NCI-H446 treated with DMSO at 0.1 percent for 48 hours (cell line): ENCODE measurements around the gene ZDHHC17.
"Not testable (repeated sequence)": the region's sequence is repeated elsewhere in the genome, so short reads cannot be mapped to it uniquely, and the experiment has no call there.

Experiments used
- DNase-seq: peaks from one replicate; lab custom pipeline; 2025; lab: John Stamatoyannopoulos, UW

ZDHHC17 gene, protein sequence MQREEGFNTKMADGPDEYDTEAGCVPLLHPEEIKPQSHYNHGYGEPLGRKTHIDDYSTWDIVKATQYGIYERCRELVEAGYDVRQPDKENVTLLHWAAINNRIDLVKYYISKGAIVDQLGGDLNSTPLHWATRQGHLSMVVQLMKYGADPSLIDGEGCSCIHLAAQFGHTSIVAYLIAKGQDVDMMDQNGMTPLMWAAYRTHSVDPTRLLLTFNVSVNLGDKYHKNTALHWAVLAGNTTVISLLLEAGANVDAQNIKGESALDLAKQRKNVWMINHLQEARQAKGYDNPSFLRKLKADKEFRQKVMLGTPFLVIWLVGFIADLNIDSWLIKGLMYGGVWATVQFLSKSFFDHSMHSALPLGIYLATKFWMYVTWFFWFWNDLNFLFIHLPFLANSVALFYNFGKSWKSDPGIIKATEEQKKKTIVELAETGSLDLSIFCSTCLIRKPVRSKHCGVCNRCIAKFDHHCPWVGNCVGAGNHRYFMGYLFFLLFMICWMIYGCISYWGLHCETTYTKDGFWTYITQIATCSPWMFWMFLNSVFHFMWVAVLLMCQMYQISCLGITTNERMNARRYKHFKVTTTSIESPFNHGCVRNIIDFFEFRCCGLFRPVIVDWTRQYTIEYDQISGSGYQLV

DNA sequence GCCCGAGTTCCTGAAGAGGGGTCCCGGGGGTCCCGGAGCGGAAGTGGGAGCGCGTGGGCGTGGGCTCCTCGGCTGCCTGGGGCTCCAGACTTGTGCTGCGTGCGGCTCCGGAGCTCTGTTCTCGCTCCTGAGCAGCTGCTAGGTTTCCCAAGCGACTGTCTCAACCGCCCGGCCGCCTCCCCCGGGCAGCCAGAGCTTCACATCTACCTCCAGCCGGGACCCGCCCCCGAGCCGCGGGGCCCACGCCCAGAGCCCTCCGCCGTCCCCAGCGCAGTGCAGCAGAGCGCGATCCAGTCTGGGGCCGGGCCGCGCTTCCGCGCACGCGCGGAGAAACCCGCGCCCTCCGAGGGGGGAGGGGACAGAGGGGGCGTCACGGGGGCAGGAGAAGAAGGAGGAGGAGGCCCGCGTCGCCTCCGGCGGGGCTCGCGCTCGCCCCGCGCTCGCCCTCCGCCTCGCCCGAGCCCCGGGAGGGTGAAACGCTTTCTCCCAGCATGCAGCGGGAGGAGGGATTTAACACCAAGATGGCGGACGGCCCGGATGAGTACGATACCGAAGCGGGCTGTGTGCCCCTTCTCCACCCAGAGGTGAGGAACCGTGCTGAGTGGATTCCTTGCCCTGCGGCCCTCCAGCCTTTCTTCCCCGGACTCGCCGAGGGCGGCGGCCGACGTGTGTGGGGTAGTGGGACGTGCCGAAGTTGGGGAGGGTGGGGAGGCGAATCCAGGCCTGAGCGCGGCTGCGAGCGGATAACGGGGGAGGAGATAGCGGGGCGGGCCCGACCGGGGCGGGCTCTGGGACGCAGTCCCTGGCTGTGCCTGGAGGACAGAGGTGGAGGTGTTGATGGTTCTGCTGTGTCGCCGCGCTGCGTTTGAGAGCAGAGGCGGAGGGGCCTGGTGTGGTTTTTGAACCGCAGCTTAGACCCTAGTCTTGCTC, at the start of gene ZDHHC17:
Gene ZDHHC17, plus strand, starts transcription at position 370 of the 930 bp plus-strand sequence. Its CDS starts 122 bp downstream, at position 492.
- DNase-seq = peak; percentile 83

DNA sequence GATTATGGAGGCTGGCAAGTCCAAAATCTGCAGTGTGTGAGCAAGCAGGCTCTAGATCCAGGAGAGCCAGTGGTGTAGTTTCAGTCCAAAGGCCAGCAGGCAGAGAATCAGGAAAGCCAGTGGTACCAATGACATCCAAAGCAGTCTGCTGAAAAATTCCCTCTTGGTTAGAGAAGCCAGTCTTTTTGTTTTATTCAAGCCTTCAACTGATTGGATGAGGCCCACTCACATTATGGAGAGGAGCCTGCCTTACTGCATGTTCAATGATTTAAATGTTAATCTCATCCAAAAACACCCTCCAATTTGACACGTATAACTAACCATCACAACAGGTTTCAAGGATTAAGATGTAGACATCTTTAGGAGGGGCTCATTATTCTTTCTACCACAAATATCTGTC, 49.5 kb upstream of the ZDHHC17 start:
- no peak for DNase-seq

DNA sequence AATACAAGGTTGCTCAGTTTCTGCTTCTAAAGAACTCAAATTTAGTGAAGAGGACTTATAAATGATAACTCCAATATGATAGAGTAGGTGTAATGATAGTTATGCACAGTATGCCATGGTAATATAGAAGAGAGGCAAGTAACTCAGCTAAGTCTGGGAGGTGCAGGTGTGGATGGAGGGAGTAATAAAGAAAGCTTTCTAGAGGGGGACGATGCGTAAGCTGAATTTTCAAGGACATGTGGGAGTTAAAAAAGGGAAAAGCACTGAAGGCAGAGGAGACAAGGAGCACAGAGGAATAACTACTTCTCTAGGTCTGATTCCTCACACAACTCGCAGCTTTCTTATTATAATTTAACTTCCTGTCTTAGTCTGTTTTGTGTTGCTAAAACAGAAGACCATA, 49.1 kb upstream of the ZDHHC17 start:
- DNase-seq = no peak

DNA sequence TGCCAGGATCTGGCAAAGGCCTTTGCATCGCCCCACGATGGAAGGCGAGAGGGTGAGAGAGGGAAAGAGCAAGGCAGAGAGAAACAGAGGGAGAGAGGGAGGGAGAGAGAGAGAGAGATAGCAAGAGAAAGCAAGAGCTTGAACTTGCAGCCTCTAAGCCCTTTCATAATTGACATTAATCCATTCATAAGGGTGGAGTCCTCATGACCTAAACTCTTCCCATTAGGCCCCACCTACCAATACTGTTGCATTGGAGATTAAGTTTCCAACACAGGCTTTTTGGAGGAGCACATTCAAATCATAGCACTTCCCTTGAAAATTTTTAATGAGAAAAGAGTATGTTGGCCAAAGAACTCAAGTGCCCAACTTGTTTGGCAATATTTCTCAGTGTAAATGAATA, 48.6 kb upstream of the ZDHHC17 start:
- no peak for DNase-seq

DNA sequence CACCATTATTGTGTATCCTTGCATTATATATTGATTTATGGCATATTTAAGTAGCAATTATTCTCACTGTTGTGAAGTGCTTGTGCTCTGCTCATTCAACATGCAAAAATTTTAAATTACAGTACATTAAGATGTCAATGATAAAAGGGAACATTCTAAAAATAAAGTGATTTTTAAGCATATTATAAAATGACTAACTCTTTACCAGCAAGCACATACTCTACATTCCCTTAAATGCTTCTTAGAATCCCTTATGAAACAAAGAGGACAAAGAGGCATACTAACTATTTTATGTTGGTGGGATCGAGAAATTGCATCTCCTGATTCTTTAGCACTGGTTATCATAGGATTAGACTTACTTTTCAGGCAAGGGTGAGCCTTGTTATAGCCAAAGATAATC, 46.6 kb upstream of the ZDHHC17 start:
- DNase-seq = no peak

DNA sequence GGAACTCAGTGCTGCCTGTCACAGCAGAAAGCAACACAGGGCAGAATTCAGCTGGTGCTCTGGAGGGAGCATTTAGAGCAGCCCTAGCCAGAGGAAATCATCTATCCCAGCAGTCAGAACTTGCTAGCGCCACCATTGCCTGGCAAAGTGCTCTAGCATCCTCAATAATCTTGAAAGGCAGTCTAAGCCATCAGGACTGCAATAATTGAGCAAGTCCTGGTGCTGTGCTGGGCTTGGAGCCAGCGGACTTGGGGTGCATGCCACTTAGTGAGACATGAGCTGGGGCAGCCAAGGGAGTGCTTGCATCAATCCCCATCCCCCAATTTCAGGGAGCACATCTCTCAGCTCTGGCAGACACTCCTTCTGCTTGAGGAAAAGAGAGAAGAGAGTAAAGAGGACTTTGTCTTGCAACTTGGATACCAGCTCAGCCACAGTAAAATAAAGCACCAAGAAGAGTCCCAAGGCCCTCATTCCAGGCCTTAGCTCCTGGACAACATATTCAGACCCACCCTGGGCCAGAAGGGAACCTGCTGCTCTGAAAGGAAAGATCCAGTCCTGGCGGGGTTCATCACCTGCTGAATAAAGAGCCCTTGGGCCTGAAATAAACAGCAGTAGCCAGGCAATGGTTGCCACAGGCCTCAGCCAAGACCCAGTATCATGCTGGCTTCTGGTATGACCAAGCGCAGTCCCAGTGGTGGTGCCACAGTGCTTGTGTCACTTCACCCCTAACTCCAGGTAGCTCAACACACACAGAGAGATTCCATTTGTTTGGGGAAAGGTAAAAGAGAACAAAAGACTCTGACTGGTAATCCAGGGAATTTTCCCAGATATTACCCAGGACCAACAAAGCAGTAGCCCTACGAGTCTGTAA, 44.5 kb upstream of the ZDHHC17 start:
- DNase-seq = no peak

DNA sequence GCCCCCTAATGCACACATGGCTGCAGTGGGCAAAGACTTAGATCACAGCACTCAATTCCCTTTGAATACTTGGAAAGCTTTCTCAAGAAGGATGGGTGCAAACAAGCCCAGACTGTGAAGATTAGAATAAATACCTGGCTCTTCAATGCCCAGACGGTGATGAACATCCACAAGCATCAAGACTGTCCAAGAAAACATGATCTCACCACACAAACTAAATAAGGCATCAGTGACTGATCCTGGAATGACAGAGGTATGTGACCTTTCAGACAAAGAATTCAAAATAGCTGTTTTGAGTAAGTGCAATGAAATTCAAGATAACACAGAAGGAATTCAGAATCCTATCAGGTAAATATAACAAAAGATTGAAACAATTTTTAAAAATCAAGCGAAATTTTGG, 43.8 kb upstream of the ZDHHC17 start:
- no peak for DNase-seq

DNA sequence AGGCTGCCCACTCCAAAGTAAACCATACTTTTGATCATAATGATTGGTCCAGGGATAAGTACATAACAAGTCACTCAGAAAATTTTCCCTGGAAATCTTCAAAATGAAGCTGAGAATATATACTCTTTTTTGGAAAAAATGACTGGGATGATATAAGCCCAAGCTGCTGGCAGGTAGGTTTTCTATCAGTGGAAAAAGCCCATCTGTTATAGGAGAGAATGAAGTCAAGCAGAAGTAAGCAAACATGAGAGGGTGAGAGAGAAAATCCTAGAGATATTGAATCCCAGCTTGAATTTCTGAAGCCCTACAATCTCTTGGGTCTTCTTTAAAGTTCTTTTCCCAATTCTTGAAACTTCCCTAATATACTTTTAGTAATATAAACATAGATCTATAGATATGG, 37.3 kb upstream of the ZDHHC17 start:
- DNase-seq = no peak

DNA sequence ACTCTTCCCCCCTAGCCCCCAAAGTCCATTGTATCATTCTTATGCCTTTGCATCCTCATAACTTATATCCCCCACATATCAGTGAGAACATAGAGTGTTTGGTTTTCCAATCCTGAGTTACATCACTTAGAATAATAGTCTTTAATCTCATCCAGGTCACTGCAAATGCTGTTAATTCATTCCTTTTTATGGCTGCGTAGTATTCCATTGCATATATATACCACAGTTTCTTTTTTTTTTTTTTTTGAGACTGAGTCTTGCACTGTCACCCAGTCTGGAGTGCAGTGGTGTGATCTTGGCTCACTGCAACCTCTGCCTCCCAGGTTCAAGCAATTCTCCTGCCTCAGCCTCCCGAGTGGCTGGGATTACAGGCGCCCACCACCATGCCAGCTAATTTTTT, 31.7 kb upstream of the ZDHHC17 start:
- not testable (repeated sequence) for DNase-seq

DNA sequence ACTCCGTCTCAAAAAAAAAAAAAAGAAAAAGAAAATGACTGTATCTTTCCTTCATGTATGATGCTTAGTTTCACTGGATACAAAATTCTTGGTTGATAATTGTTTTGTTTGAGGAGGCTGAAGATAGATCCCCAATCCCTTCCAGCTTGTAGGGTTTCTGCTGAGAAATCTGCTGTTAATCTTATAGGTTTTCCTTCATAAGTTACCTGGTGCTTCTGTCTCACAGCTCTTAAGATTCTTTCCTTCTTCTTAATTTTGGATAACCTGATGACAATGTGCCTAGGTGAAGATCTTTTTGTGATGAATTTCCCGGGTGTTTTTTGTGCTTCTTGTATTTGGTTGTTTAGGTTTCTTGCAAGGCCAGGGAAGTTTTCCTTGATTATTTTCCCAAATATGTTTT, 26.2 kb upstream of the ZDHHC17 start:
- not testable (repeated sequence) for DNase-seq

DNA sequence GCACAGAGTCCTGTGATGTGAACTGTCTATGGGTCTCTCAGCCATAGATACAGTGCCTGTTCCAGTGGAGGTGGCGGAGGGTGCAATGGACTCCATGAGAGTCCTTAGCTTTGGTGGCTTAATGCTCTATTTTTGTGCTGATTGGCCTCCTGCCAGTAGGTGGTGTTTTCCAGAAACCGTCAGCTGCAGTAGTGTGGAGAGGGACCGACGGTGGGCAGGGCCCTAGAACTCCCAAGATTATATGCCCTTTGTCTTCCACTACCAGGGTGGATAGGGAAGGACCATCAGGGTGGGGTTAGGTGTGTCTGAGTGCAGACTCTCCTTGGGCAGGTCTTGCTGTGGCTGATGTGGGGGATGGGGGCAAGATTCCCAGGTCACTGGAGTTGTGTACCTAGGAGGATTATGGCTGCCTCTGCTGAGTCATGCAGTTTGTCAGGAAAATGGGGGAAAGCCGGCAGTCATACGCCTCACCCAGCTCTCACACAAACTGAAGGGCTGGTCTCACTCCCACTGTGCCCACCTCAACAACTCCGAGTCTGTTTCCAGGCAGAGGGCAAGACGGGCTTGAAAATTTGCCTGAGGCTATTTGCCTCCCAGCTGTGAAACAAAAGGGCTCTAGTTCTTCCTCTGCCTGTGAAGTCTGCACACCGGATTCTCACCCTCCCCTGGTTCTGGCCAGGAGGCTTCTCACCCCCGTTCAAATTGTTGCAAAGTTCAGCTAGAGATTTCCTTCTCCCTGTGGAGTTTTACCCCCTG, 24.9 kb upstream of the ZDHHC17 start:
- no peak for DNase-seq

DNA sequence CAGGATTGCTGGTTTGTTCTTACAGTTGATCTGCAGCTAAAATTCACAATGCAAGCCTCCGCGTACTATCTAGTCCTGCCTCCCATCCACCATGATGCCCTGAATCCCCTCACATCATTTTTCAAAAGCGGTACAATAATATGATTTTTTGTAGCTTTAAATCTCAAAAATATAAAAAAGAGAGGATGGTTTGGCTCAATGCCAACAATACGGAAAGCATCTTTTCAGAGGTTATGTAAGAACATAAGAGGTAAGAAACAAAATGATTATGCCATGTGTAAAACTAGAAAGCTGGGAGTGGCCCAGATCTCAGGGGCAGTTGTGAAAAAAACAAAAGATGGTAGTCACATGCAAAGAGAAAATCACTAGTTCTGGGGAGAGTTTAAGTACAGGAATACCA, 24.0 kb upstream of the ZDHHC17 start:
- DNase-seq = no peak

DNA sequence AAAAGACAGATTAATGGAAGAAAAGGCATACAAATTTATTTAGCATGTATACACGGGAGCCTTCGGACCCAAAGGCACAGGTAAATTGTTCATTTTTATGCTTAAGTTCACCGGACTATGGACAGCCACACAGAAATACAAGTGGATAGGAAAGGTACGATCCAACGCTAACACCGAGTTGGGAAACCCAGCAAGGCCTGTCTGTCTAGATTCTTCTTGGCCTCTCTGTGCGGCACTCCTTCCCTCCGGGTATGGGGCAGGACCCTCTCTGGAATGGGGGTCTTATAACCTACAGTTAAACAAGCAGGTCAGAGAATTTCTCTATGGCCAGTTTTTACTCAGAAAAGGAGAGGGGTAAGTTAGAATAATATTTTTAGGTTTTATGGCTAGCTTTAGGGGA, 23.4 kb upstream of the ZDHHC17 start:
- DNase-seq = no peak

DNA sequence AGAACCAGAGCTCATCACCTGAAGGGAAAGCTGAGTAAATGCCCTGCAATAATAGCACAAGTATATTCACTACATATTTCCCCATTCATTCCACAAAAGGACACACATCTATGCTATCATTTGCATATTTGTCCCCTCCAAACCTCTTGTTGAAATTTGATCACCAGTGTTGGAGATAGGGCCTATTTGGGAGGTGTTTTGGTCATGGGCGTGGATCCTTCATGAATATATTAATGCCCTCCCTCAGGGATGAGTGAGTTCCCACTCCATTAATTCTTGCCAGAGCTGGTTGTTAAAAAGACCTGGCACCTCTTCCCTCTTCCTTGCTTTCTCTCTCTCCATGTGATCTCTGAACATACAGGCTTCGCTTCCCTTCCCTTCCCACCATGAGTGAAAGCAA, 18.6 kb upstream of the ZDHHC17 start:
- no peak for DNase-seq

DNA sequence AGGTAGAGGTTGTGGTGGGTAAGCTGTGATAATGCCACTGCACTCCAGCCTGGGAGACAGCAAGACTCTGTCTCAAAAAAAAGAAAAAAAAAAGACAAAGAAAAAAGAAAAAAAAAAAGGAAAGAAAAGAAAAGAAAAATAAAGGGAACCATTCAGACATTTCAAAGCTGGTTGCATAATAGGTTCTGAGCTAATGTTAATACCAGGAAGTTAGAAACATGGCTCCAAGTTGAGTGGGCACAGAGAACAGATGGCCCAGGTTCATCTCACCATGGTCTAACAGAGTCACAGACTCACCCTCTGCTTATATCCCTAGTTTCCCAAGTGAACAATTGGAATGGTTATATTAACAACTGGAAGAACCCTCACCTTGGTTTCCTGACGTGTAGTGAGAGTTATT, 17.4 kb upstream of the ZDHHC17 start:
- no peak for DNase-seq

DNA sequence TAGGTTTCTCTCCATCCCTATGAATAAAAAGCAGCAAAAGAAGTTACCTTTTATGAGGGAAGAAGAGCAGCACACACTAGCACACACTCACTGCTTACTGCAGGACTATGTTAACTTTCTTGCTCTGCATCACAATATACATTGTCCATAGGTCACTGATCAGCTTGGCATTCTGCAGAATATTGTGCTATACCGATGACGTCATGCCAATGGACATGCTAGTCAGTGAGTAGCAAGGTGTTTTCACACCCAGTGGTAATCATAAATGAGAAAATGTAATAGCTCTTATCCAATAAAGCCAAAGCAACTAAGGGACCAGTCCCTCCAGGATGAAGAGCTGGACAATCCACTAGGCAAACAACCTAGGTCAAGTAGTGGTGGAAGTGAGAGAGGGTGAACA, 16.7 kb upstream of the ZDHHC17 start:
- no peak for DNase-seq

DNA sequence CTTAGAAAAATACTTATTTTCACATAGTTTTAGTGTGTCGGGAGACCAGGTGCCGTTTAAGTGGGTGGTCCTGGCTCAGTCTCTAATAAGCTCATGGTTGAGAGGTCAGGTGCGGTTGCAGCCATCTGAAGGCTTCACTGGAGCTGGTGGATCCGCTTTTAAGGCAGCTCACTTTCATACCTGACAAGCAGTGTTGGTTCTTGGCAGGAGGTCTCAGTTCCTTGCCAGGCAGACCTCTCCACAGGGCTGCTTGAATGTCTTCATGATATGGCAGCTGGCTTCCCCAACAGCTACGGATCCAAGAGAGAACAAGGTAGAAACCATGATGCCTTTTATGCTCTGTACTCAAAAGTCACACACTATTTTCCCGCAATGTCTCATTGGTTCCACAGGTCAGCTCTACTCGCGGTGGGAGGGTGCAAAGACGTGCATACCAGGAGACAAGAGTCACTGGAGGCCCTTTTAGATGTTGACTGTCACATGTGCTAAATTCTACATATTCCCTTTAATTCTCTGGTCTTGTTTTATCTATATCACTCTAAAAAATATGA, 8.0 kb upstream of the ZDHHC17 start:
- no peak for DNase-seq

DNA sequence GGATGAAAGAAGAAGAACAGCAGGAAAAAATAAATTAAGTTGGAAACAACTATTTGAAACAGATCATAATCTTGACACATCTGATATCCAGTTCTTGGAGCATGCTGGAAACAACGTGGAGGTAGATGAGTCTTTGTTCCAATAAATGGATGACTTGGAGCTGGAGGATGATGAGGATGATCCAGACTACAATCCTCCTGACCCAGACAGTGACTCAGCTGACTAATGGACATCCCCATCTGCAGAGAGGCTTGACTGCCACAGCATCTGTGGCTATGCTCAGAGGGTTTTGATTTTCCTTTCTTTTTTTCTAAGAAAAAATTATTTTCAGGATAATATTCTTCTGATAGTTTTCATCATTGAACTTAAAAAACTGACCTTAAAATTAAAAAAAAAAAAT, 6.2 kb upstream of the ZDHHC17 start:
- no peak for DNase-seq

DNA sequence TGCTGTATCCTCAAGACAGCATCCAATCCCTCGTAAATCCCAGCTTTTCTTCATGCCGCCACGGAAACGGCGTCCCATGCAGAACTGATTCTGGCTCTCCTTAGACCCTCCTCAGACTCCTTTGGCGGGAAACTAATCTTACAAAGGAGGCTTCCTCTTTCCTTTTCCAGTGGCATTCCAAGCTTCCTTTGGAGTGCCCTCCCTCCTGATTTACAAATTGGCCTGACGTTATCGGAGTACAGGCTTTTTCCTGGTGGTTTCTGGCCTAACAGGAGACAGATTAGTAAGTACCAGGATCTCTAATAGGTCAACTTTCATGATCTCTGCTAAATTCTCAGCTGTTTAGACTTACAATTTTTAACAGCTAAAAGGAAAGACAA, 1.3 kb upstream of the ZDHHC17 start:
- no peak for DNase-seq

DNA sequence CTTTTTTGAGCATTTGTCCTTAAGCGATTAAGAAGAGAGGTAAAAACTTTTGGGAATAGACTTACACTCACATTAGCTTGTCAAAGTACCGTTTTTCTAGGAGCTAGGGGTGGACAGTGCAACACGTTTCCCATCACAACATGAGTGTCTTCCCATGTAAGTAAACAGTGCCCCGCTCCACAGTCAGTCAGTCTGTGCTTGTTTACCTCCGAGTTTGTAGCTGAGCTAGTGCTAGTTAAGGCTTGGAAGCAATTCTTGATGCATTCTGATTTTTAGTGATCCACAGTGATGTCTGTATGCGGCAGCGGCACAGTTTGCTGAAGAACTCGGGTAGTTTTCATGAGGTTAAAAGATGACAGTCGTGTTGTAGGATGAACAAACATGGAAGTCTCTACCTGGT, 941 bp downstream of the ZDHHC17 start:
- no peak for DNase-seq

DNA sequence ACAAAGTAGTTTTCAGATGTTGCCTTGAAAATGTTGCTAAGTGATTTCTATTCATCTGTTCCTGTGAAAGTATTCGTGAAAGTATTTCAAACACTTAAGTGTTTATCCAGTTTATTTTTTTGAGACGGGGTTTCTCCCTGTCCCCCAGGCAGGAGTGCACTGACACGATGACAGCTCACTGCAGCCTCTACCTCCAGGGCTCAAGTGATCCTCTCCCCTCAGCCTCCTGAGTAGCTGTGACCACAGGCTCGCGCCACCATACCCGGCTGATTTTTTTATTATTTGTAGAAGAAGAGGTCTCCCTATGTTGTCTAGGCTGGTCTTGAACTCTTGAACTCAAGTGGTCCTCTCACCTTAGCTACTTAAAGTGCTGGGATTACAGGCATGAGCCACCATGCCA, 1.7 kb downstream of the ZDHHC17 start:
- no peak for DNase-seq
